GM21528 (cell line): ENCODE measurements around the gene GNE.

Experiments used
- ATAC-seq: cut with Tn5 transposase; IDR thresholded peaks from one replicate; pipeline ENCODE4 v1.9.1; 2021; ENCODE audit warnings: mild to moderate bottlenecking, moderate library complexity; ENCODE audit not compliant: unreplicated experiment, low FRiP score

The GNE gene

GRCh38 chr9:36173861-36174260 lies 84.4 kb downstream of the GNE start:
- no peak for ATAC-seq

GRCh38 chr9:36170531-36170930 lies 87.7 kb downstream of the GNE start:
- no peak for ATAC-seq

GRCh38 chr9:36169708-36170107 lies 88.5 kb downstream of the GNE start:
- ATAC-seq, result no peak

- ATAC-seq, result no peak
Measured at GRCh38 chr9:36169166-36169565, 89.1 kb downstream of the GNE start, which contains the start of gene CCIN. CCIN (plus strand) TSS chr9:36169388; CDS start chr9:36169503, 115 bp downstream.

GRCh38 chr9:36166168-36166927 lies 91.9 kb downstream of the GNE start:
- ATAC-seq, result peak; percentile 77

GRCh38 chr9:36165826-36166167 lies 92.5 kb downstream of the GNE start:
- no peak for ATAC-seq

- no peak for ATAC-seq
Measured at GRCh38 chr9:36164989-36165388, 93.3 kb downstream of the GNE start.
